Gastroesophageal sphincter (tissue), 3 donors: ENCODE results near the gene GALK2.

ENCODE experiments used
- EP300 ChIP-seq: sonication (generic); formaldehyde crosslinking; IDR thresholded peaks from one replicate; pipeline ENCODE4 v1.6.1; 2017; ENCODE audit warnings: antibody characterized with exemption, mild to moderate bottlenecking
- POLR2A ChIP-seq, 2 donors: fragments of 450-650 bp; IDR thresholded peaks; one replicate each; pipeline ENCODE4 v1.6.1; 2017; ENCODE audit warnings: antibody characterized with exemption in 2 of 2, mild to moderate bottlenecking in 2 of 2, moderate library complexity in 1 of 2
- TF ChIP-seq, protein P1 (sequence below), 4 experiments: fragments of 200-600 bp in 2 of 4; fragments of 450-650 bp in 2 of 4; sonication (generic) in 1 of 4; IDR thresholded peaks; one replicate each; pipeline ENCODE4 v1.5.1; 2017 to 2019; ENCODE audit warnings: antibody characterized with exemption in 4 of 4, mild to moderate bottlenecking in 2 of 4, moderate library complexity in 2 of 4

DNA sequence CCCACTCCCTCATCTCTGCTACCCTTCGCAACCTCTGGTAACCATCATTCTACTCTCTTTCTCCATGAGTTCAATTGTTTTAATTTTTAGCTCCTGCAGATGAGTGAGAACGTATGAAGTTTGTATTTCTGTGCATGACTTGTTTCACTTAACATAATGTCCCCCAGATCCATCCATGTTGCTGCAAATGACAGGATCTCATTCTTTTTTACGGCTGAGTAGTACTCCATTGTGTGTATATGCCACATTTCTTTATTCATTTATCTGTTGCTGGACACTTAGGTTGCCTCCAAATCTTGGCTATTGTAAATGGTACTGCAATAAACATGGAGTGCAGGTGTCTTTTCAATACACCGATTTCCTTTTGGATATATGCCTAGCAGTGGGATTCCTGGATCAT, 12.1 kb downstream of the GALK2 start:
- TF ChIP-seq, protein P1, sequence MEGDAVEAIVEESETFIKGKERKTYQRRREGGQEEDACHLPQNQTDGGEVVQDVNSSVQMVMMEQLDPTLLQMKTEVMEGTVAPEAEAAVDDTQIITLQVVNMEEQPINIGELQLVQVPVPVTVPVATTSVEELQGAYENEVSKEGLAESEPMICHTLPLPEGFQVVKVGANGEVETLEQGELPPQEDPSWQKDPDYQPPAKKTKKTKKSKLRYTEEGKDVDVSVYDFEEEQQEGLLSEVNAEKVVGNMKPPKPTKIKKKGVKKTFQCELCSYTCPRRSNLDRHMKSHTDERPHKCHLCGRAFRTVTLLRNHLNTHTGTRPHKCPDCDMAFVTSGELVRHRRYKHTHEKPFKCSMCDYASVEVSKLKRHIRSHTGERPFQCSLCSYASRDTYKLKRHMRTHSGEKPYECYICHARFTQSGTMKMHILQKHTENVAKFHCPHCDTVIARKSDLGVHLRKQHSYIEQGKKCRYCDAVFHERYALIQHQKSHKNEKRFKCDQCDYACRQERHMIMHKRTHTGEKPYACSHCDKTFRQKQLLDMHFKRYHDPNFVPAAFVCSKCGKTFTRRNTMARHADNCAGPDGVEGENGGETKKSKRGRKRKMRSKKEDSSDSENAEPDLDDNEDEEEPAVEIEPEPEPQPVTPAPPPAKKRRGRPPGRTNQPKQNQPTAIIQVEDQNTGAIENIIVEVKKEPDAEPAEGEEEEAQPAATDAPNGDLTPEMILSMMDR (IDR thresholded peaks at IDR 0.05) = no peak
- no peak for TF ChIP-seq EP300
- TF ChIP-seq POLR2A (IDR thresholded peaks at IDR 0.05) = no peak
